Germinal center (tissue), 1 donor: Measurements from ENCODE around the gene DAPK2.

Experiments used
- DNase-seq: peaks from one replicate; pipeline ENCODE4 v3.0.0; 2012; ENCODE audit warnings: mixed read lengths, low spot score

Gene DAPK2

DNA sequence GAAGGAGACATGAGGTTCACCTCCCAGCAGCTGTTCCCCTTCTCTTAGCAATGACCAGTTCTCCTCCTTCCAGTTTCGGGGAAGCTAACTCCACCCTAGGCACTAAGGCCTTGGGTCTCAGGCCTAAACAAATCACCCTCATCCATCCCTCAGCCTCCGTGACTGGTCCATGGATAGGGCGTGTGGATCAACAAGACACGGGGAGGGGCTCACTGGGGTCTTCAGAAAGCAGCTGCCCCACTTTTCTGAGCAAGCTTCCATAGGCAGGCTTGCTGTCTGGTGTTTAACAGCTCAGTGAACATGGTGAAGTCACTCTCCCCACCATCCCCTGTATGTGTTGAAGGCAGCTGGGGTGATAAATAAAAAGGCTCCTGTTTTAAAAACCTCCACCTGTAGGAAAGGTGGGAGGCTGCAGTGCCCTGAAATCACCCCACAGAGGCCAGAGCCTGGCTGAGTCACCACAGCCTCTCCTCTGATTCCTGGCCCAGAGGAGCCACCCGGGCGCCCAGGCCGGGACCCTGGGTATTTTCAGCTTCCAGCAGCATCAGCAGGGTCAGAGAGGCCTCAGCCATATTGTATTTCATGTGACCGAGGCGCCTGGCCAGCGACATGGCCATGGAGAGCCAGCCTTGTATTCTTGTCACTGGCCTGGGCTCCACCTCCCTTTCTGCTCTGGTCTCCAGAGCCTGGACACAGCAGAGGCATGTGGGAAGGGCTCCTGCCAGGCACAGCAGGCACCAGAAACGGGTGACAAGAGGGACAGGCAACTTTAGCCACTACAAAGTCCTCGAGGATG, 152.2 kb downstream of the DAPK2 start:
- DNase-seq: no peak

DNA sequence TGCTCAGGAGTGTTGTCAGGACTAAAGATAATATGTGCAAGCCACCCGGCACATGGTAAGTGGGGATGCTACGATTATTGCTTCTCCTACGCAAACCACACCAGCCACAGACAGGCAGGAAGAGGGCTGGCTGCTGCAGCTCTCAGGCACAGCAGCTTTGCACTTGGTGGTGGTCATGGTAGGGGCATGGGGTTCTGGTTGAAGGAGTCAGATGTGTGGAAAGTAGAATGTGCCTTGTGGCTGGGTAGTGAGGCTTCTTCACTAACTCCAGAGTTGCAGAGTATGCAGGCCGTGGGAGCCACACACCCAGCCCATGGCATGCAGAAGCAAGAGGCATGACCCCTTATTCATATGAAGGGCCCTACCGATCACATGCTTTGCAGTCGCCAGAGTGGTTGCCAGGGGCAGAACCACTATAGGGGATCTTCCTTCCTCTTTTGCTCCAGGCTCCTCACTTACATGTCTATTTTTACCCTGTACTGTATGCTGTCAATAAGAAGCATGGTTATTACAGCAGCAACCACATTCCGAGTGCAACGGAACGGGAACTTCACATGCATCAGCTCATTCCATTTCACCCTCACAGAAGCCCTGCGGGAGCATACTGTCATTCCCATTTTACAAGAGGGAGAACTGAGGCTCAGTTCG, 153.4 kb downstream of the DAPK2 start:
- DNase-seq: no peak

DNA sequence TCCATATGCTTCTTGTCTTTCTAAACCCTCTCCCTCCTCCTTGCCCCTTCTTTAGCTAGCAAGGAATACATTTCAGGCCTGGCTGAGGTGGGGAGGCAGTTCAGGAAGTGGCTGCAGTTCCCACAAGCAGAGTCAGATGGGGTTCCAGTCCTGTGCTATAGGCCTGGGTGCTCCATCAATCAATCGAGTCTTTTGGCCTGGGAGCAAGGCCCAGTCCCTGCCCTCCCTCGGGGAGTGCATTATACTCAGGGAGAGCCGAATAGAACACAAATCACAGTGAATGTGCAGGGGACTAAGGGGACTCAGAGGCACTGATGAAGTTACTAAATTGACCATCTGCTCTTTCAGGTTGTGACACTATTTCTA, 154.5 kb downstream of the DAPK2 start:
- no peak for DNase-seq

DNA sequence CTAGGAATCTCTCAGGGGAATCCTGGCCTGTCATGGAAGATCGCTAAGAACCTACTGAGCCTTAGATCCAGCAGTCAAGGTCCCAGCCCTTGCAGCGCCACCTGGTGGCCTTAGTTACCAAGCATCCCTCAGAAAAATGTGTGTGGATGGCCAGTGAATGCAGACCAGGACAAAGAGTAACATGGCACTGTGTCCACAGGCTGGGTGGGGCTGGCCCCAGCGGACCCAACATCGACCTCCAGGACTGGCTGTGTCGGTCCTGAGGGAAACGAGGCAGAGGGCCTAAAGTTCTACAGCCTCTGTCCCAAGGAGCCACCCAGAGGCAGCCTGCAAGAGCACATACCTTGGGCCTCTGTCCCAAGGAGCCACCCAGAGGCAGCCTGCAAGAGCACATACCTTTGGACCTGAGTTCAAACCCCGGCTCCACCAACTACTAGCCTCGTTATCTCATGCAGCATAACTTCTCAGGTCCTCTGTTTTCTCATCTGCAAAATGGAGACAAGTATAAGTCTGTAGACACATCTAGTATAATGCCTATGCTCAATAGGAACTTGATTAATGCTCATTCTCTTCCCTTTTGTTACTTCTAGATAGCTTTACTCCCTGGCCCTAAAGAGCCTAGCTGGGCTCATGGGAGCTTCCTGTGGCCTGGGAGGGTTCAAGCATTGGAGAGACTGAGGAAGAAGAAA, 155.1 kb downstream of the DAPK2 start:
- peak; percentile 73 for DNase-seq

DNA sequence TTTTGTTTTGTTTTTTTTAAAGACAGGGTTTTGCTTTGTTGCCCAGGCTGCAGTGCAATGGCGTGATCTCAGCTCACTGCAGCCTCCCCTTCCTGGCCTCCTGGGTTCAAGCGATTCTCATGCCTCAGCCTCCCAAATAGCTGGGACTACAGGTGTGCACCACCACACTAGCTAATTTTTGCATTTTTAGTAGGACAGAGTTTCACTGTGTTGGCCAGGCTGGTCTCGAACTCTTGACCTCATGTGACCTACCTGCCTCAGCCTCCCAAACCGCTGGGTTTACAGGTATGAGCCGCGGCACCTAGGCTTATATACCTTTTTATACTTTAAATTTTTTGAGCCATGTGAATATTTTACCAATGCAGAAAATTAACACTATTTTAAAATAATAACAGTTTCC, 155.7 kb downstream of the DAPK2 start:
- DNase-seq: no peak

DNA sequence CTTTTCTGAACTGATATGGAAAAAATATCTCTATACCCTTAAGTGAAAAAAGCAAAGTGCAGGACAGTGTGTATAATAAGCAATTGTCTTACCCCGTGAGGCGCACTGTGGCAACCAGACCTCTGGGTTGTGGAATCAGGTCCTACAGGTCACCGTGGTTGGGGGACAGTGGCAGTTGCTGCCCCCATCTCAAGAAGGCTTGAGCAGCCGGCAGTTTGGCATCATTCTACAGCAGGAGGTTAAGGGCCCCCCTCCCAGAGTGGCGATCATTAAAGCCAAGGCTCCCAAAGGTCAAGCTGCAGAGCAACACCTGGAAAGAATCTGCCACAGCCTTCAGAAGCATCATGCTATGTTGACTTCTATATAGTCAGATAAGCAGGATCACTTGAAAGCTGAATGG, 156.5 kb downstream of the DAPK2 start:
- no peak for DNase-seq

DNA sequence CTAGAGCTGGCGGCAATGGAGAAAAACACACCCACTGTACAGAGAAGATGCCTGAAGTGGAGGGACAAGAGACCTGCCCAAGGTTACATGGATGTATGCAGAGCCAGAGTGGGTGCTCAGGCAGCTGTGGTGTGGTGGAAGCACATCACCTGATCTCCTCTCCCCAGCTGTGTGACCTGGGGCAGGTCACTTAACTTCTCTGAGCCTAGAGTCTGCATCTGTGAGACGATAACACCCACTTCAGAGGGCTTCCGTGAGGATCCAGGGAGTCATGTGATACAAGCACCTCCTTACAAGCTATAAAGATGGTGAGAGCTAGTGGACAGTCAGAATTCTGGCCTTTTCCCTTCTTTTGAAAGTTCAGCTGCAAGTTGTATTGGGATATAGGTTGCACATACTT, 157.5 kb downstream of the DAPK2 start:
- DNase-seq: no peak

DNA sequence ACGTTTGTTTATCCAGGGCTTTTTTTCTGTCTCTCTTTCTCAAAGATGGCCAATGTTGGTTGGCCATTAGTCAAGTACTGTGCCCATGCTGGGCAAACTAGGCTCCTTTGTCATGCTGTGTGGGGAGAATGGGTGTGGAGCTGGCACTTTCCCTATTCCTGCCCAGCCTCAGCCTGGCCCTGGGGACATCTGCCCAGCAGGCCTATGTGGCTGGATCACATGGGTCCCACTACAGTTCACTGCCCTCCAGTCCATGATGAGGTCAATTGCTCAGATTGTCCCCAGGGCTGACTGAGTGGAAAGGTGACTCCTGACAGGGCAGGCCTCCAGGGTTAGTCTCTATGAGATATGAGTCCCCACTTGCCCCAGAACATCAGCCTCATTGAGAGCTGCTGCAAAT, 158.1 kb downstream of the DAPK2 start:
- DNase-seq: no peak

DNA sequence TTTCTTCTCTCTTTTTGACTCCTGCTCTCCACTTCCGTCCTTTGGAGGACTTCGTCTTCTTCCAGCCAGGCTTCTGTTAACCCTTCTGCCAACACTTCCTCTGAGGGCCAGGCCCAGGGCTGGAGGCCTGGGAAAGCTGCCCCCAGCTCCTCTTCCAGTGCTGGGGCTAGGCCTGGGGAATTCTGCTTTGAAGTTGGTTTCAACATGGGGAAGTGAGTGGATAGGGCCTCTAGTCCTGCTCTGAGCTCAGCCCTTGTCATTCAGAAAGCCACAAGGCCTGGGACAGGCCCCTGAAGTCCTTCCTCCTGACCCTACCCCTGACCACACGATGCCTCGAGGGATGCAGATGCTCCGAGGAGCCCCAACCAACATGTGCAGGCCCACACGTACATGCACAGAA, 158.7 kb downstream of the DAPK2 start:
- no peak for DNase-seq

DNA sequence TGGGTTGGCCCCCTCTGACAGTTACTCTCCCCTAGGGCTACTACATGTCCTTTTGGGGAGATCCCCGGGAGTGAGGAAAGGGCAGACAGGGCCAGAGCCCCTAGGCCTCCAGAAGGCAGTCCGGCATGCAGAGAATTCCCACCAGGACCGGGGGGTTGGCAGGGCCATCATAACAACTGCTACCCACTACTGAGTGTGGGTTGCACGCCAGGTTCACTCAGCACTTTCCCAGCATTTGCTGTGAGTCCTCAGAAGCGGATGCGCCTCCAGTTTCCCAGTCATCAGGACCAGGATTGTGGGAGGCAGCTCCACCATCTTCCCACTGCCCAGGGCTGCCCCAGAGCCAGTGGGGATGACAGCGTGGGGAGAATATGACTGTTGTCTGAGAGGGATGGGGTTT, 161.3 kb downstream of the DAPK2 start:
- no peak for DNase-seq

DNA sequence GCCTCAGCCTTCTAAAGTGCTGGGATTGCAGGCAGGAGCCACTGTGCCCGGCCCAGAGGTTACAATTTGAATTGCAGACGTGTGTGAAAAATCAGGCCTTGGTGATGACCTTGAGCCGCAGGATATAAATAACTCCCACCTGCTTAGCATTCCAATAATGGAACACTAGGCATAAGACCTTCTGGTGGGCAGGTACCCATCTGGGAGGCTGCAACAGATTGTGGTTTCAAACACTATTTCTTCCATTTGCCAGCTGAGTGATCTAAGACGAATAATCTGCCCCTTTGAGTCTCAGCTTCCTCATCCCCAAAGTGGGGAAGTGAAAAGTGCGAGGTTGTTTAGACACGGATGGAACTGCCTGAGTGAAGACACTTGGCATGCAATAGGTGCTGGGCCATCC, 164.9 kb downstream of the DAPK2 start:
- peak; percentile 53 for DNase-seq

DNA sequence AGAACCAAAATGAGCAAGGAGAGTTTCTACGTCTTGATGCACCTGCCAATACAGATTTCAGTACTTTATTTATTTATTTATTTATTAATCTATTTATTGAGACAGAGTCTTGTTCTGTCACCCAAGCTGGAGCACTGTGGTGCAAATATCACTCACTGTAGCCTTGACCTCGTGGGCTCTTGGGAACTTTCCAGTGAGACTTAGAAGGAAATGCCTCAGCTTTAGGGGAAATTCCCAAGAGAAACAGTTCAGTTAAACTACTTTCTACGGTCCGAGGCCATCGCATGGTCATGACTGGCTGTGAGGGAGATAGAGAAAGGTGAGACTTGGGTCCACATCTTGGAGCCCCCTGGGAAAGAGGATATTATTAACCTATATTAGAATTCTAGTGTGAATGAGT, 165.5 kb downstream of the DAPK2 start:
- no peak for DNase-seq

DNA sequence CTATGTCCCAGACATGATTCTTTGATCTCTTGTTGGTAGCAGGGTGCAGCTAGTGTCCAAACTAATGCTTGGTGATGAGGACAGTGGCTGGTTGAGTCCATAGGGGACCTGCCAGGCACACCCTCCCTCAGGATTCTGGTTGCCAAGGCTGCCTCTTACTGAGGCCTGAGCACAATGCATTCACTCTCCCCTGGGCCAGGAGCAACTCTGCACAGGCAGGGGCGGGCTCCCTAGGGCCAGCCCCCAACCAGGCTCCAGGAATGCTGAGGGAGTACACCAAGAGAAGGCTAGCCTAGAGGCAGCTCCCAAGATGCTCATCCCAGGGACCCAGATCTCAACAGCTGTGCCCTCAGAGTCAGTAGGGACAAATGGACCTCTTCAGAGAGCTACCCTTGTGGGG, 166.3 kb downstream of the DAPK2 start:
- DNase-seq: no peak

DNA sequence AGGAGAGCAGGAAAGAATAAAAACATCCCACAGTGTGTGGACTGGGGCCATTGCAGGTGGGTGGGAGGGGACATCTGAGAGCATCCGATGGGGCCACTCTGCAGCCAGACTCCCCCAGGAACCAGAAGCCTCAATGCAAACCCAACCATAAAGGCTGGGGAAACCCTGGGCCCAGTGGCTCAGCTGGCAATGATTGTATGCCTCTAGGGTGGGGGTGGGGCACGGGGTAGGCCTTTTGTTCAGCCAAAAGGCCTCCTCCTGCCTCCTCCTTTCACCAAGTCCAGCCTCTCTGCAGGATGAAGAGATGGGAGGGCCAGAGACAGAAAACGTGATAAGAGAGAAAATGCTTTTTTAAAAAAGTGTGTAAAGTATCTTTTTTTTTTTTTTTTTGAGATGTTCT, 167.1 kb downstream of the DAPK2 start:
- DNase-seq: no peak

DNA sequence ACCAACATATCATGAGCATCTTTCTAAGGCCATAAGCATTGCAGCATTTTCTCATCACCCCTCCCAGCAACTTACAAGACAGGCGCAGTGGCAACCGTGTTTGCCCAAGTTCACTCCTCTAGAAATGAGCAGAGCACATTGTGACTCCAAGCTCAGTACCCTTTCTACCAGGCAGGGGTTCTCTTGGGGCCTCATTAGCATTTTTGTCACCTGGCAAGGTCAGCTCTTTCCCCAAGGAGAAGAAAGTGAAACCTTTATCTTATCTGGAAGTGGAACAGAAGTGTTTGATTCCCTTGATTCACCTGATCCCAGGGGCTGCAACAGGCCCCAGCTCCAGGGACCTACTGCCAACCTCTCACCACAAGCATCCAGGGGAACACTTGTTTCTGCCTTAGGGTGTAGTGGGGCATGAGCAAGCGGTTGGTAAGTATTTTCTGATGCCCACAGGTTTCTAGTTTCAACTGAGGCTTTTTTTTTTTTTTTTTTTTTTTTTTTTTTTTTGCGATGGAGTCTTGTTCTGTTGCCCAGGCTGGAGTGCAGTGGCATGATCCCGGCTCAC, 168.5 kb downstream of the DAPK2 start:
- DNase-seq: no peak

DNA sequence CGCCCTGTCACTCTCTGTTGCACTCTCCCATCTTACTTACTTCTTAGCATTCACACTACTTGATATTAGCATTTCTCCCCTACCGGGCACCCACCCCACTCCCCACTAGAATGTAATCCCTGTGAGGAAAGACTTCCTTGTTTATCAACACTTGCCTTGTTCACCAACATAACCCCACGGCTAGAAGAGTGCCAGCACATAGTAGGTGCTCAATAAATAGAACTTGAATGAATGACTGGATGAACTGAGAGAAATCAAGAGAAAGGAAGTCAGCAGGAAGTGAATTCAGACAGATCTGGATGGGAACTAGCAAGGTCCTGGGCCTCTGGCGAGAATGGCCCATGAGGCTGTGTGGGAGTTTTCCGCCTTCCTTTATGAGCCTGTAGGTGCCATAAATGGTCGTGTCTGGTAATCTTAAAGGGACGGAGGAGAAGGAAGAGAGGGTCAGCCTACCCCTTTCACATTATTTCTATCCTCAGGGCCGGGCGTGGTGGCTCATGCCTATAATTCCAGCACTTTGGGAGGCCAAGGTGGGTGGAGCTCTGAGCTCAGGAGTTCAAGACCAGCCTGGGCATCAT, 170.1 kb downstream of the DAPK2 start:
- DNase-seq: no peak

DNA sequence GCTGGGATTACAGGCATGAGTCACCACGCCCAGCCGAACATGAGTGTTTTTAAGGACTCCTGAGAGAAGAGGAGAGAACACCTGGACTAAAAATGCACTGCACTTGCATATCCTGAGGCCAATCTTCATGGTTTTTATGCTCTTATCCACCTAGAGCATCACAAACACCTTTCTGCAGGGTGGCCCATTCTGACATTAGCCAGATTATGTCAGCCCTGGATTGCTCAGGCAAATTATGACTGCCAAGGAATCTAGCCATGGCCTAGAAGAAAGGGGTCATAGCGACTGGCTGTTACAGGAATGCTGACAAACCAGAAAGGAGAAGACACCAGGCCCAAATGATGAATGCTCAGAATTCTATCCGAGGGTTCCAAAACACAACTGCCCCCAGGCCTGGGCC, 171.7 kb downstream of the DAPK2 start:
- DNase-seq: no peak

DNA sequence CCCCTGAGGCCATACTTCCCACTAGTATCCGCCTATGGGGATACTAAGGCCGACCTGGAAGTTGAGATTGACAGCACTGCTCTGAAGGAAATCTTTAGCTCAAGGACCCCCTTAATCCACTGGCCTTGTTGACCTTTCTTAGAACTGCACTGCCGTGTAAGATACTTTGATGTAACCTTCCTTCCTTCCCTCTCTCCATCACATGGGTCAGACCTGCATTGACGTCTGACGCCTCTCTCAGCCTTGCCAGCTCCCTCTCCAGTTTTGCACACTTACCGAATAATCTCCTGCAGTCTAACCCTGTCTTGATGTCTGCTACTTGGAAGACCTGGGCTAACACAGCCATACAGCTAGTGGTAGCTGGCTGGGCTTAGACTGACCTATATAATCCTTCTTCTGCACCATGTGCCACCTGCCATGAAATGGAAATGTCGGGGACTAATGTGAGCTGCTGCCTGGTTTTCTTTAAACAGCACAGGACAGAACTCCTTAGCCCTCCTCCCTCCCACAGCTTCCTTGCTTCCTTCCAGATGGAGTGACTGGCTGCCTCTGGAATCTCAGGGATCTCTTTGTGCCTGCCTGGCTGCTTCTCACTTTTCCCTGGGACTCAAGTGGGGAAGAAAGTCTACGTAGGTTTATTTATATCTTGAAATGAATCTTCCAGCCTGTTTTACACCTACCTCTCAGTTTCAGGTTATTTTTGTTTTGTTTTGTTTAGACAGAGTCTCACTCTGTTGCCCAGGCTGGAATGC, 173.3 kb downstream of the DAPK2 start:
- DNase-seq: no peak

DNA sequence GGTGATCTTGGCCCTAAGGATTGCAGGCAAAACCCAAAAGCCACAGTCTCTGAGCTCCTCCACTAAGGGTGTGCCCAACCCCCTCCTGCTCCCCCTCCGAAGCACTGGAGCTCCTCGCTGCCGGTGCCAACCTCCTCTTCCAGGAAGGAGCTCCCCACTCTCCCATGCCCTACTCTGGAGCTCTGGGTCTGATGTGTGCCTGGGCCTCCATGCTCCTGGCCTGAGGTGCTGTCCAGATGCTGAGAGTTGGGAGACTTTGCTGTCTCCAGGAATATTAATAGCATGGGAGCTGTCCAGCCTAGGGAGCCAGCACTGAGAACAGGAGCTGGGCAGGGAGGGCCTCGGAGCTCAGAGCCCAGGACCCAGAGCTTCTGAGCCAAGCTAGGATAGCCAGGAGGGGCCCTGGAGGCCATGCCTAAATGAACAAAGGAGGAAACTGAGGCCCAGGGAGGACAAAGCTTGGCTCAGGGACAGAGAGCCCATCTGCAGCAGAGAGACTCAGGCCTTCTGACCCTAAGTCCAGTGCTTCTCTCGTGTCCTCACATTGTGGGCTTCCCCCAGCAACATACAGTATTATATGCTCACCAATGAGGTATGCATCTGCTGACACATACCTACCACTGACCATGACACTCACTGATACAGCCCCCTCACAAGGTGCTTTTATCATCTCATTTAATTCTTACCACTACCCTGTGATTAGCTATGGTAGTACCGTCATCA, 175.6 kb downstream of the DAPK2 start:
- no peak for DNase-seq

DNA sequence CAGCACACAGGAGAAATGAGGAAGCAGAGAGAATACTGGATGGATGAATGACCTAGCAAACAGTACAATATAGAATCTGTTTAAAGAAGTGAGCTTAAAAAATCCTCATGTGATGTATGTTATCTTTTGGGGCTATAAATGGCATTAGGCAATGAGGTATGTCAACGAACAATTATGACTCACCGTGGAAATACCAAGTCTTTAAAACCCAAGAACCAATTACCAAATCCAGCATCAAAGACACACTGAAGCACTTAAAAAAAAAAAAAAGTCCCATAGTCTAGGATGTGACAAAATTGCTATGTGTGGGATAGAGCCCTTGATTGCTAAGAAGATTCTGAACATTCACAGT, 176.3 kb downstream of the DAPK2 start:
- DNase-seq: peak; percentile 45

DNA sequence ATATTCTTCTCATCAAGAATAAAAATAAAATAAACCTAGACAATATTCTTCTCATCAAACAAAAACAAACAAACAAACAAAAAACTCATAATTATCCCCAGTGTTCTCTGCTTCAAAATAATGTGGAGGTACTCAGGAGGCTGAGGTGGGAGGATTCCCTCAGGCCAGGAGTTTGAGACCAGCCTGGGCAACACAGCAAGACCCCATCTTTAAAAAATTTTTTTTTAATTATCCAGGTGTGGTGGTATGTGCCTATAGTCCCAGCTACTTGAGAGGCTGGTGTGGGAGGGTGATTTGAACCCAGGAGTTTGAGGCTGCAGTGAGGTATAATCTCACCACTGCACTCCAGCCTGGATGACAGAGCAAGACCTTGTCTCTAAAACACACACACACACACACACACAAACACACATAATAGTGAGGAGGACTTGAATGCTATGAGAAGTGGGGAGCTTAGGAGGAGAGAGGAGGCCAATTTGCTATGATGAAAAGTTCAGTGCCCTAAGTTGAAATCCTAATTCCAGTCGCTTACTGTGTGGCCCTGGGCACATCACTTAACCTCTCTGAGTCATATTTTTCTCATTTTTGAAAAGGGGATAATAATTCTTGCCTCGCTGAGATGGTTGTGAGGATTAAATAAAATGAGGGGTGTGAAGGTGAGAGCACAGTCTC, 176.8 kb downstream of the DAPK2 start:
- DNase-seq: no peak
